SK-N-SH (cell line): ENCODE results near the gene ANAPC16. TPM values are rescaled to one million over a fixed set of nuclear protein-coding genes. Genes with fewer than 3 reads are reported as not detected.
"Not testable (repeated sequence)": the region's sequence is repeated elsewhere in the genome, so short reads cannot be mapped to it uniquely, and the experiment has no call there.

Experiments
- CTCF ChIA-PET: fragments of 300-600, 350-600 bp; formaldehyde crosslinking; extraction: SDS; loops from one replicate; lab custom pipeline; 2021; lab: Yijun Ruan, JAX
- POLR2A ChIA-PET: fragments of 350-600 bp; sonication (Branson Sonifier 250); formaldehyde crosslinking; extraction: SDS; loops from one replicate; lab custom pipeline; 2020; ENCODE audit warnings: antibody characterized with exemption, inconsistent platforms; lab: Yijun Ruan, JAX
- DNase-seq: peaks from one replicate; pipeline ENCODE4 v3.0.0; 2012
- H2AFZ ChIP-seq: fragments of 200-600 bp; sonication (generic); 2 replicates; pipeline ENCODE4 v1.8.1; 2016; ENCODE audit warnings: antibody characterized with exemption, mild to moderate bottlenecking, low read depth
- H3F3A ChIP-seq: fragments of 200-600 bp; sonication (generic); replicated peaks from 2 replicates; pipeline ENCODE3; 2016; ENCODE audit warnings: antibody characterized with exemption, mild to moderate bottlenecking; ENCODE audit not compliant: insufficient read depth
- H3K27ac ChIP-seq, 2 experiments: fragments of 200-500 bp in 1 of 2; fragments of 200-600 bp in 1 of 2; sonication (Bioruptor generic) in 1 of 2; sonication (generic), shearing (Covaris generic) in 1 of 2; 2 replicates each; pipeline versions ENCODE4 v1.5.1 to v1.6.1; 2014 to 2016; ENCODE audit warnings: low read depth in 2 of 2, inconsistent platforms in 1 of 2, low read length in 1 of 2, mild to moderate bottlenecking in 1 of 2, mixed read lengths in 1 of 2
- H3K27me3 ChIP-seq: fragments of 200-600 bp; sonication (generic), shearing (Covaris generic); 2 replicates; pipeline ENCODE4 v1.6.1; 2016; ENCODE audit warnings: mixed run types; ENCODE audit not compliant: insufficient read depth
- H3K36me3 ChIP-seq, 2 experiments: fragments of 200-500 bp in 1 of 2; fragments of 200-600 bp in 1 of 2; sonication (Bioruptor generic) in 1 of 2; sonication (generic) in 1 of 2; replicated peaks in 1 of 2; 2 replicates each; pipeline versions ENCODE3 to v1.5.1; 2014 to 2016; ENCODE audit warnings: low read length in 1 of 2, mild to moderate bottlenecking in 1 of 2; ENCODE audit not compliant: insufficient read depth in 2 of 2, control insufficient read depth in 1 of 2
- H3K4me1 ChIP-seq, 2 experiments: fragments of 200-500 bp in 1 of 2; fragments of 200-600 bp in 1 of 2; sonication (Bioruptor generic) in 1 of 2; sonication (generic), shearing (Covaris generic) in 1 of 2; 2 replicates each; pipeline versions ENCODE4 v1.5.1 to v1.6.1; 2014 to 2016; ENCODE audit warnings: low read depth in 1 of 2, low read length in 1 of 2, mixed run types in 1 of 2; ENCODE audit not compliant: insufficient read depth in 2 of 2, control insufficient read depth in 1 of 2
- H3K4me2 ChIP-seq: fragments of 200-600 bp; sonication (generic), shearing (Covaris generic); 2 replicates; pipeline ENCODE4 v1.6.1; 2017; ENCODE audit warnings: mixed run types
- H3K4me3 ChIP-seq, 2 experiments: fragments of 200-500 bp in 1 of 2; fragments of 200-600 bp in 1 of 2; sonication (Bioruptor generic) in 1 of 2; sonication (generic), shearing (Covaris generic) in 1 of 2; 2 replicates each; pipeline versions ENCODE4 v1.5.1 to v1.8.1; 2014 to 2016; ENCODE audit warnings: low read depth in 2 of 2, inconsistent platforms in 1 of 2, low read length in 1 of 2, mild to moderate bottlenecking in 1 of 2, mixed read lengths in 1 of 2, moderate library complexity in 1 of 2
- H3K79me2 ChIP-seq: fragments of 200-600 bp; sonication (generic); 2 replicates; pipeline ENCODE4 v1.8.1; 2017; ENCODE audit warnings: mild to moderate bottlenecking; ENCODE audit not compliant: insufficient read depth
- H3K9ac ChIP-seq: fragments of 200-600 bp; sonication (generic); 2 replicates; pipeline ENCODE4 v1.6.1; 2017; ENCODE audit warnings: mixed run types
- H3K9me2 ChIP-seq: fragments of 200-600 bp; sonication (generic); 2 replicates; pipeline ENCODE4 v1.6.1; 2017; ENCODE audit warnings: mixed run types
- H3K9me3 ChIP-seq: fragments of 200-600 bp; sonication (generic); 2 replicates; pipeline ENCODE4 v1.6.1; 2017; ENCODE audit warnings: mixed run types, mild to moderate bottlenecking, moderate library complexity
- H4K20me1 ChIP-seq: fragments of 200-600 bp; sonication (generic); 2 replicates; pipeline ENCODE4 v1.6.1; 2017; ENCODE audit warnings: mild to moderate bottlenecking, mixed run types; ENCODE audit not compliant: insufficient read depth
- CTCF ChIP-seq: fragments of 200-600 bp; sonication (generic); IDR thresholded peaks from 2 replicates; pipeline ENCODE4 v1.6.1; 2017; ENCODE audit warnings: antibody characterized with exemption, mild to moderate bottlenecking, moderate library complexity
- FOSL2 ChIP-seq: IDR thresholded peaks from 2 replicates; pipeline ENCODE4 v1.4.0; 2012; ENCODE audit warnings: low read depth, mild to moderate bottlenecking, moderate library complexity, borderline replicate concordance
- FOXM1 ChIP-seq: IDR thresholded peaks from 2 replicates; pipeline ENCODE4 v1.4.0; 2012; ENCODE audit warnings: low read depth, mild to moderate bottlenecking
- GATA2 ChIP-seq: sonication (generic); formaldehyde crosslinking; IDR thresholded peaks from 2 replicates; pipeline ENCODE4 v1.5.0; 2020; ENCODE audit warnings: mild to moderate bottlenecking, missing genetic modification reagents
- JUND ChIP-seq: IDR thresholded peaks from 2 replicates; pipeline ENCODE4 v1.4.0; 2012
- MAX ChIP-seq: IDR thresholded peaks from 2 replicates; pipeline ENCODE4 v1.4.0; 2012; ENCODE audit warnings: low read depth
- NFIC ChIP-seq: IDR thresholded peaks from 2 replicates; pipeline ENCODE4 v1.4.0; 2012; ENCODE audit warnings: borderline replicate concordance
- POLR2AphosphoS5 ChIP-seq: IDR thresholded peaks from 2 replicates; pipeline ENCODE4 v1.6.1; 2012; ENCODE audit warnings: low read depth, low read length
- RCOR1 ChIP-seq: fragments of 150-350 bp; IDR thresholded peaks from 2 replicates; pipeline ENCODE4 v1.6.1; 2017; ENCODE audit warnings: antibody characterized with exemption, low read length
- RFX5 ChIP-seq: IDR thresholded peaks from 2 replicates; pipeline ENCODE4 v1.6.1; 2012; ENCODE audit warnings: mild to moderate bottlenecking, improper control_type of control experiment, low read length
- TAF1 ChIP-seq: IDR thresholded peaks from 2 replicates; pipeline ENCODE4 v1.6.1; 2012; ENCODE audit warnings: low read depth, mild to moderate bottlenecking, low read length, moderate library complexity, borderline replicate concordance
- TCF12 ChIP-seq: IDR thresholded peaks from 2 replicates; pipeline ENCODE4 v1.4.0; 2012
- TEAD4 ChIP-seq: IDR thresholded peaks from 2 replicates; pipeline ENCODE4 v1.4.0; 2012; ENCODE audit warnings: mild to moderate bottlenecking, borderline replicate concordance; ENCODE audit not compliant: insufficient read depth
- YY1 ChIP-seq: IDR thresholded peaks from 2 replicates; pipeline ENCODE4 v1.4.0; 2012; ENCODE audit warnings: low read depth, mild to moderate bottlenecking
- ZBTB33 ChIP-seq: IDR thresholded peaks from 2 replicates; pipeline ENCODE4 v1.4.0; 2012; ENCODE audit warnings: low read depth, borderline replicate concordance
- WGBS: methylation state at CpG from one replicate; pipeline ENCODE4 v1.1.6; 2017; ENCODE audit warnings: low lambda C conversion rate; 5-methylcytosine and 5-hydroxymethylcytosine counted together
- polyA plus RNA-seq, 3 experiments: library from polyadenylated mRNA; depleted of rRNA; stranded (reverse); fragments of >200 nt; gene quantifications; 2 replicates each; pipeline ENCODE4 v1.2.3, GENCODE V29; 2012

The ANAPC16 gene
- polyA plus RNA-seq, 1 of the 3 experiments (the other 2 are of a cell fraction), result 45.2 TPM

- Histone ChIP-seq H3K4me3 (no peak overlapping the region), H3K79me2 (no peaks in the 10 kb centered on the region; the same call in 1 of the 2 replicates), H3K27ac (no peak overlapping the region), H2AFZ (no peak overlapping the region), H3K4me2 (no peak overlapping the region), H3K9me2 (no peaks in the 10 kb centered on the region), H3K27me3 (no peaks in the 10 kb centered on the region), H3K9ac (no peak overlapping the region), H3K36me3 (peaks cover 6 to 39% of the 10 kb centered on the region in 2 experiments), H3F3A (peaks cover 13% of the 10 kb centered on the region), H3K9me3 (no peaks in the 10 kb centered on the region), H4K20me1 (no peaks in the 10 kb centered on the region), H3K4me1 (no peaks in the 10 kb centered on the region)
- 88% methylated on average over 7 of the region's 7 CpGs for WGBS
- ChIA-PET POLR2A (no interaction called here), CTCF (interaction anchor here (1.3 kb wide), 1 partner anchor 158 kb away, joined by 4 read pairs; no protein-coding TSS in a partner anchor)
- TF ChIP-seq GATA2 (CRISPR knock-in tag) (no peak), FOXM1 (no peak), ZBTB33 (no peak), TEAD4 (no peak), MAX (no peak), RCOR1 (no peak), CTCF (no peak), FOSL2 (no peak), POLR2AphosphoS5 (no peak), JUND (no peak), TAF1 (no peak), TCF12 (no peak), RFX5 (no peak), YY1 (no peak), NFIC (no peak)
- no peak for DNase-seq
Measured at GRCh38 chr10:72206511-72207229, 9.1 kb upstream of the ANAPC16 start.

GRCh38 chr10:72208526-72208925, 7.3 kb upstream of the ANAPC16 start:
- H3K4me2 ChIP-seq, H3K4me3 ChIP-seq, POLR2A ChIA-PET, H3K79me2 ChIP-seq, DNase-seq, H3K4me1 ChIP-seq, H3K9me2 ChIP-seq, H3K27ac ChIP-seq, H3K9me3 ChIP-seq, CTCF ChIA-PET, H2AFZ ChIP-seq, H3K9ac ChIP-seq, H4K20me1 ChIP-seq, H3K27me3 ChIP-seq: not testable (repeated sequence)
- Histone ChIP-seq H3K36me3 (peaks cover 0 to 34% of the 10 kb centered on the region in 2 experiments), H3F3A (peaks cover 13% of the 10 kb centered on the region)
- 74% methylated on average over 2 of the region's 2 CpGs for WGBS
